CD4-positive, alpha-beta T cell treated with Interleukin-6 for 4 hours (primary cell): Measurements from ENCODE around the gene HDGFL1.

ENCODE experiments used
- DNase-seq: peaks from one replicate; pipeline ENCODE4 v3.0.0-alpha.2; 2020; ENCODE audit warnings: mixed read lengths

Gene HDGFL1

GRCh38 chr6:22569281-22570184 lies at the start of gene HDGFL1:
Gene HDGFL1, plus strand, starts transcription at chr6:22569566. Its CDS starts 10 bp downstream, at chr6:22569576.
- DNase-seq, result no peak

GRCh38 chr6:22521035-22521434 lies 48.3 kb upstream of the HDGFL1 start:
- no peak for DNase-seq

GRCh38 chr6:22526736-22527135 lies 42.6 kb upstream of the HDGFL1 start:
- DNase-seq, result no peak

GRCh38 chr6:22529866-22530265 lies 39.5 kb upstream of the HDGFL1 start:
- no peak for DNase-seq

GRCh38 chr6:22530506-22530905 lies 38.9 kb upstream of the HDGFL1 start:
- DNase-seq, result no peak

GRCh38 chr6:22536122-22536521 lies 33.2 kb upstream of the HDGFL1 start:
- no peak for DNase-seq

GRCh38 chr6:22544476-22544875 lies 24.9 kb upstream of the HDGFL1 start:
- DNase-seq, result no peak

- DNase-seq, result no peak
Measured at GRCh38 chr6:22545051-22545450, 24.3 kb upstream of the HDGFL1 start.

- no peak for DNase-seq
Measured at GRCh38 chr6:22546236-22546635, 23.1 kb upstream of the HDGFL1 start.

GRCh38 chr6:22550971-22551670 lies 18.2 kb upstream of the HDGFL1 start:
- DNase-seq, result no peak

GRCh38 chr6:22556266-22556665 lies 13.1 kb upstream of the HDGFL1 start:
- DNase-seq, result no peak

GRCh38 chr6:22557007-22557406 lies 12.4 kb upstream of the HDGFL1 start:
- no peak for DNase-seq

GRCh38 chr6:22558288-22558882 lies 11.0 kb upstream of the HDGFL1 start:
- DNase-seq, result no peak

GRCh38 chr6:22568854-22569253 lies 512 bp upstream of the HDGFL1 start:
- DNase-seq, result no peak

- peak; percentile 1 for DNase-seq
Measured at GRCh38 chr6:22570185-22570551, 802 bp downstream of the HDGFL1 start.

- DNase-seq, result no peak
Measured at GRCh38 chr6:22575190-22575589, 5.8 kb downstream of the HDGFL1 start.

GRCh38 chr6:22579439-22579838 lies 10.1 kb downstream of the HDGFL1 start:
- DNase-seq, result no peak

- DNase-seq, result no peak
Measured at GRCh38 chr6:22580337-22580736, 11.0 kb downstream of the HDGFL1 start.

- no peak for DNase-seq
Measured at GRCh38 chr6:22582417-22583205, 13.2 kb downstream of the HDGFL1 start.

- DNase-seq, result no peak
Measured at GRCh38 chr6:22583230-22583629, 13.9 kb downstream of the HDGFL1 start.

- no peak for DNase-seq
Measured at GRCh38 chr6:22583927-22584326, 14.6 kb downstream of the HDGFL1 start.

- no peak for DNase-seq
Measured at GRCh38 chr6:22589118-22589517, 19.8 kb downstream of the HDGFL1 start.

GRCh38 chr6:22590423-22590822 lies 21.1 kb downstream of the HDGFL1 start:
- no peak for DNase-seq
